ENCODE measurements around the gene MYMK. TPM values are rescaled to one million over a fixed set of nuclear protein-coding genes. Genes with fewer than 3 reads are reported as not detected.

MYMK gene
- polyA plus RNA-seq, 1 experiment: not detected

GRCh38 chr9:133493428-133493827 is 31.3 kb downstream of the MYMK start:
- Histone ChIP-seq H3K36me3 (ENCODE audit: control insufficient read depth, insufficient read depth, low read length) (no peaks in the 10 kb centered on the region), H3K4me3 (ENCODE audit: low read depth, low read length) (no peak overlapping the region), H3K27me3 (ENCODE audit: control insufficient read depth, insufficient read depth, low read length) (peaks cover 13% of the 10 kb centered on the region)
- ChIA-PET CTCF (no interaction called here), POLR2A (no interaction called here)
- no peak for DNase-seq (ENCODE audit: low read depth)
- TF ChIP-seq CTCF (IDR thresholded peaks at IDR 0.05; ENCODE audit: insufficient read depth, low read depth, low read length): no peak

- H3K36me3 ChIP-seq (ENCODE audit: control insufficient read depth, insufficient read depth, low read length): no peaks in the 10 kb centered on the region
- POLR2A ChIA-PET: interaction anchor here (0.6 kb wide), 1 partner anchor 26 kb away, joined by 3 read pairs; no protein-coding TSS in a partner anchor
- H3K4me3 ChIP-seq (ENCODE audit: low read depth, low read length): no peak overlapping the region
- TF ChIP-seq CTCF (IDR thresholded peaks at IDR 0.05; ENCODE audit: insufficient read depth, low read depth, low read length): no peak
- peaks cover 8% of the 10 kb centered on the region for H3K27me3 ChIP-seq (ENCODE audit: control insufficient read depth, insufficient read depth, low read length)
- CTCF ChIA-PET: no interaction called here
- no peak for DNase-seq (ENCODE audit: low read depth)
These were observed 32.4 kb downstream of the MYMK start for GRCh38 chr9:133492061-133493021.

GRCh38 chr9:133491656-133491925 is 33.2 kb downstream of the MYMK start:
- DNase-seq (ENCODE audit: low read depth): no peak
- TF ChIP-seq CTCF (IDR thresholded peaks at IDR 0.05; ENCODE audit: insufficient read depth, low read depth, low read length): no peak
- H3K27me3 ChIP-seq (ENCODE audit: control insufficient read depth, insufficient read depth, low read length): peaks cover 3% of the 10 kb centered on the region; the same call in 1 of the 2 replicates
- CTCF ChIA-PET: no interaction called here
- H3K36me3 ChIP-seq (ENCODE audit: control insufficient read depth, insufficient read depth, low read length): no peaks in the 10 kb centered on the region
- POLR2A ChIA-PET: interaction anchor here (0.6 kb wide), 1 partner anchor 25 kb away, joined by 3 read pairs; no protein-coding TSS in a partner anchor
- no peak overlapping the region for H3K4me3 ChIP-seq (ENCODE audit: low read depth, low read length)

GRCh38 chr9:133490865-133491655 is 33.7 kb downstream of the MYMK start:
- ChIA-PET CTCF (interaction anchor here (0.6 to 1.1 kb wide), 3 partner anchors 12 to 252 kb away, joined by 3 read pairs; partner anchors contain the start of gene SLC2A6), POLR2A (no interaction called here)
- DNase-seq (ENCODE audit: low read depth): no peak
- TF ChIP-seq CTCF (IDR thresholded peaks at IDR 0.05; ENCODE audit: insufficient read depth, low read depth, low read length): no peak
- H3K27me3 ChIP-seq (ENCODE audit: control insufficient read depth, insufficient read depth, low read length): peaks cover 3% of the 10 kb centered on the region; the same call in 1 of the 2 replicates
- no peak overlapping the region for H3K4me3 ChIP-seq (ENCODE audit: low read depth, low read length)
- H3K36me3 ChIP-seq (ENCODE audit: control insufficient read depth, insufficient read depth, low read length): no peaks in the 10 kb centered on the region

GRCh38 chr9:133490201-133490681 is 34.5 kb downstream of the MYMK start:
- no peaks in the 10 kb centered on the region for H3K36me3 ChIP-seq (ENCODE audit: control insufficient read depth, insufficient read depth, low read length)
- CTCF ChIA-PET: interaction anchor here (0.6 to 4.3 kb wide), 5 partner anchors 9 to 304 kb away, joined by 3 to 38 read pairs (median 3); partner anchors contain the start of gene SLC2A6
- no peak overlapping the region for H3K4me3 ChIP-seq (ENCODE audit: low read depth, low read length)
- DNase-seq (ENCODE audit: low read depth): no peak
- TF ChIP-seq CTCF (IDR thresholded peaks at IDR 0.05; ENCODE audit: insufficient read depth, low read depth, low read length): no peak
- peaks cover 3% of the 10 kb centered on the region; the same call in 1 of the 2 replicates for H3K27me3 ChIP-seq (ENCODE audit: control insufficient read depth, insufficient read depth, low read length)
- POLR2A ChIA-PET: no interaction called here
